Activated CD4-positive, alpha-beta memory T cell treated with anti-CD3 and anti-CD28 coated beads for 36 hours (primary cell): ENCODE measurements around the gene CAMK1D. TPM values are rescaled to one million over a fixed set of nuclear protein-coding genes. Genes with fewer than 3 reads are reported as not detected.
A peak's percentile ranks its signal among the peaks of the same experiment; 100 is the strongest.

ENCODE experiments used
- CTCF ChIA-PET: fragments of 350-600 bp; sonication (Branson Sonifier 250); formaldehyde crosslinking; loops from one replicate; lab custom pipeline; 2021; ENCODE audit warnings: antibody characterized with exemption, inconsistent platforms; lab: Charles Lee
- POLR2A ChIA-PET: fragments of 350-600 bp; sonication (Branson Sonifier 250); formaldehyde crosslinking; loops from one replicate; lab custom pipeline; 2021; ENCODE audit warnings: antibody characterized with exemption; lab: Charles Lee
- DNase-seq: peaks from one replicate; pipeline ENCODE4 v3.0.0-alpha.2; 2020
- H3K27ac Mint-ChIP-seq: one replicate; pipeline ENCODE4 v1.8.0; 2021; ENCODE audit warnings: mixed read lengths
- H3K27me3 Mint-ChIP-seq: one replicate; pipeline ENCODE4 v1.8.0; 2021; ENCODE audit warnings: mixed read lengths
- H3K36me3 Mint-ChIP-seq: one replicate; pipeline ENCODE4 v1.8.0; 2021; ENCODE audit warnings: mixed read lengths
- H3K4me1 Mint-ChIP-seq: one replicate; pipeline ENCODE4 v1.8.0; 2021; ENCODE audit warnings: low read depth, mixed read lengths
- H3K4me3 Mint-ChIP-seq: one replicate; pipeline ENCODE4 v1.8.0; 2021; ENCODE audit warnings: mild to moderate bottlenecking, mixed read lengths
- H3K9me3 Mint-ChIP-seq: one replicate; pipeline ENCODE4 v1.8.0; 2021; ENCODE audit warnings: mixed read lengths
- intact Hi-C: fragments of 100-400 bp; cut with micrococcal nuclease; formaldehyde crosslinking; loops from one replicate; pipeline ENCODE4 v1.15.1; 2023
- total RNA-seq, 2 experiments: library from RNA; stranded (reverse); gene quantifications; one replicate each; pipeline ENCODE4 v1.2.3, GENCODE V29; 2021

CAMK1D gene
- total RNA-seq, 2 experiments from 2014 or later: 17.7 to 17.9 TPM

DNA sequence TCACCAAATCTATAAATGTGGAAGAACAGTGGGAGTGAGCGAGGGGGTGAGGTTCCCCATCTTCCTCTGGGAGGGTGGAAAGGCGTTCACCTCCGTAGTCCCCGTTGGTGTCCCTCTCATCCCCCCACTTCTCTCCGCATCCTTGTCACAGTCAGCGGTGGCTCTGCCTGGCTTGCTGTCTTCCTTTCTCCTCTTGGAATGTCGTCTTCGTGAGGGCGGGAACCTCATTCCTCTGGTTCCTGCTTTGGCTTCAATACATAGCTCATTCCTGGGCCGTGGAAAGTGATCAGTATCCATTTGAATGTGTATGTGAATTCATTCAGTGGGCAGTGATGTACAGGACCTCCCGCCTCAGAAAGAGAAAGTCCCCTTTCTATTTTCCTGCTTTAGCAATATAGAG, 289.4 kb downstream of the CAMK1D start:
- DNase-seq: no peak
- H3K4me1 Mint-ChIP-seq: peaks cover 41% of the 10 kb centered on the region
- intact Hi-C loops: no loop called here
- CTCF ChIA-PET: interaction anchor here (1.1 to 2.8 kb wide), 2 partner anchors 18 to 56 kb away, joined by 3 to 16 read pairs; no protein-coding TSS in a partner anchor
- H3K4me3 Mint-ChIP-seq: no peak overlapping the region
- H3K36me3 Mint-ChIP-seq: no peaks in the 10 kb centered on the region
- POLR2A ChIA-PET: interaction anchor here (0.6 to 0.9 kb wide), 2 partner anchors 9 to 32 kb away, joined by 4 read pairs; no protein-coding TSS in a partner anchor
- H3K27me3 Mint-ChIP-seq: no peaks in the 10 kb centered on the region
- H3K27ac Mint-ChIP-seq: no peak overlapping the region
- H3K9me3 Mint-ChIP-seq: no peaks in the 10 kb centered on the region

DNA sequence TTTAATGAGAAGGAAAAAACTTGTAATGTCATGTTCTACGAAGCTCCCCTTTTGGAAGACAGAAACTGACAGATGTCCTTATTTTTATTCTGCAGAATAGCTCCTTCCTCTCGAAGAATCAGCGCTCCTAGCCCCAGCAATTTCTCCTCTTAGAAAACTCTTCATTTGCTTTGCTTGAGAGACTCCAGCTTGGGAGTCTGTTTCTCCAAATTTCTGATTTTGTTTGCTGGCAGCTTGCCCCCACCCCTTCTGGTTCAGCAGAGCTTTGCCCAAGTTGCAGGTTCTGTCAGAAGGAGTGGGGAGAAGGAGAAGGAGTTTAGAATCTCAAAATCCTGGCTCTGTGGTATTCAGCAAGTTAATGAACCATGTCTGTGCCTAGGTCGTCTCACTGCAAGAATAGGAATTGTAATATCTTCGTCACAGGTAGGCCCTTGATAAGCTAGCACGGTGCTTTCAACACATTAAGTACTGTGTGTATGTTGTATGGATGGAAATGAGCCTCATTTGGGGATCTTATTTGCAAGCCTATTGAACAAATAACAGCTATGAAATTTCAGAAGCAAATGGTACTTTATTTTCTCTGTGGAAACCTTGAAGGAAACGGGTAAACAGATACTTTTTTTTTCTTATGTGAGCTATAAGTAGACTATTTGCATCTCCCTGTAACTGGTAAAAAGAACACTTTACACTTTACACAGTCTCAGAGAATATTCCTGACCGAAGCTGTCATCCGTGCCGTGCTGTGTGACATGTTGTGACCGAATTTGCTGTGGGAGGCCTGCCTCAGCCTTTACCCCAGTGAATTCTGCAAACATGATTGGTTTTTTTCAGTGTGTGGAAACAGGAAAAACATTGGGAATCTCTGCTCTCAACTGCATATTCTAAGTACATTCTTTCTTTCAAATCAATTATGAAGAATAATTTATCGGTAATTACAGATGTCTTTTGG, 290.9 kb downstream of the CAMK1D start:
- Mint-ChIP-seq H3K27ac (no peak overlapping the region), H3K4me3 (no peak overlapping the region), H3K9me3 (no peaks in the 10 kb centered on the region), H3K27me3 (no peaks in the 10 kb centered on the region), H3K36me3 (no peaks in the 10 kb centered on the region), H3K4me1 (peaks cover 41% of the 10 kb centered on the region)
- ChIA-PET CTCF (interaction anchor here (1.0 to 2.8 kb wide), 3 partner anchors 13 to 425 kb away, joined by 3 to 16 read pairs (median 4); no protein-coding TSS in a partner anchor), POLR2A (no interaction called here)
- intact Hi-C loops: no loop called here
- no peak for DNase-seq

DNA sequence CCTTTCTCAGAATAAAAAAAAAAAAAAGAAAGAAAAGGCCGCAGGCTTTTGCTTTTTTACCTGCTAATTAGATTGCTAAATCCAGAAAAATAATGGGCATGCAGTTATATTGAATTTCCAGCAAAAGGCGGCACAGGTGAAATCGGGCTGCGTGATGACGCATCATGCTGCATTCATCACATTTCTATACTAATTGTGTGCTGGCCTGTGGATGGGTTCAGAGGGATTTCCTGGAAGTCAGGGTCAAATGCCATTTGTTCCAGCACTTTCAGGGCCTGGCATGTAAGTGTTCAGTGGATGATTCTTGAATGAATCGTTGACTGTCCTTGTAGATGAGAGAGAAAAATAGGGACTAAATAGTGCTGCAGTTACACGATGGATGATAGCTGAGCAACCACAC, 292.7 kb downstream of the CAMK1D start:
- peaks cover 32% of the 10 kb centered on the region for H3K4me1 Mint-ChIP-seq
- intact Hi-C loops: no loop called here
- H3K9me3 Mint-ChIP-seq: no peaks in the 10 kb centered on the region
- no peak overlapping the region for H3K27ac Mint-ChIP-seq
- H3K4me3 Mint-ChIP-seq: no peak overlapping the region
- no peak for DNase-seq
- H3K27me3 Mint-ChIP-seq: no peaks in the 10 kb centered on the region
- POLR2A ChIA-PET: no interaction called here
- H3K36me3 Mint-ChIP-seq: no peaks in the 10 kb centered on the region
- CTCF ChIA-PET: no interaction called here

DNA sequence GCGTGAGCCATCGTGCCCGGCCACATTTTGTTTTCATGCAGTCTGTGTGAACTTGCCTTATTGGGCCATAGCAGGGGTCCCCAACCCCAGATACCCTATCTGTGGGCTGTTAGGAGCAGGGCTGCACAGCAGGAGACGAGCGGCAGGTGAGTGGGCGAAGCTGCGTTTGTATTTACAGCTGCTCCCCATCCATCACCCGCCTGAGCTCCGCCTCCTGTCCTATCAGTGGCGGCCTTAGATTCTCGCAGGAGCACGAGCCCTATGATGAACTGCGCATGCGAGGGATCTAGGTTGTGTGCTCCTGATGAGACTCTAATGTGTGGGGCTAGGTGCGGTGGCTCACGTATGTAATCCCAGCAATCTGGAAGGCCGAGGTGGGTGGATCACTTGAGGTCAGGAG, 293.9 kb downstream of the CAMK1D start:
- Mint-ChIP-seq H3K27ac (no peak overlapping the region), H3K4me1 (peaks cover 24% of the 10 kb centered on the region), H3K27me3 (no peaks in the 10 kb centered on the region), H3K36me3 (no peaks in the 10 kb centered on the region), H3K9me3 (no peaks in the 10 kb centered on the region), H3K4me3 (no peak overlapping the region)
- POLR2A ChIA-PET: interaction anchor here (0.9 kb wide), 1 partner anchor 310 kb away, joined by 4 read pairs; no protein-coding TSS in a partner anchor
- DNase-seq: no peak
- intact Hi-C loops: no loop called here
- CTCF ChIA-PET: interaction anchor here (5.6 kb wide), 1 partner anchor 13 kb away, joined by 39 read pairs; no protein-coding TSS in a partner anchor

DNA sequence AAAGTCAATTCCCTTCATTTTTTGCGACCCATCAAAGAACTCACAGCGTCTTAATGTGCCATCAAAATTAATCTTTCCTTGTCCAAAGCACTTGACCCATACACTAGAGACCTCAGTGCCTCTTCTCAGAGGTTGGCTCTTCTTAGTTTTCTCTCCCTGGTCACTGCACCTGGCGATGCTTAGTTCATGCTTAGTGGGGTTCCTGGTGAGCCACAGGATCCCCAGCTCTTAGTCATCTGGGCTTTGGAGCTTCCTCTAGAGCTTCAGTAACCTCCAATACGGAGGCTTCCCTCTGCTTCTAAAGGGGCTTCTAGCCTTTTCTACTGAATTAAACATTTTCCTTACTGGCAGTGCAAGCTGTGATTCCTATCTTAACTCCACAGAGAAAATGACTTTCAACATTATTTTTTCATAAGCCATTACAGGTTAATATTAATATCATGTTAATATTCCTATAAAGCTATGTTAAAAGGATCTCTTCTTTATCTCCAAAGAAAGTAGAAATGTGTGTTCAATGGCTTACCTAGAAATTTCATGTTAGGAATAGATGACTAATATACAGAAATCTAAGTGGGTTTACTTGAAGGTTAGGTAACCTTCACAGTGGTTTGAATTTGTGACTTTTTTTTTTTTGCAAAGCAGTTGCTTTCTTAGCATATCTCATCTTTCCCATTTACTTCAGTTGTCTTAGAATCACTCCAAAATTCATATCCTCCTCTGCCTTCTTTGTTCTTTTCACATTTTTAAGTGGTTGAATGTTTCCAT, 295.2 kb downstream of the CAMK1D start:
- Mint-ChIP-seq H3K27me3 (no peaks in the 10 kb centered on the region), H3K4me3 (no peak overlapping the region), H3K4me1 (peaks cover 22% of the 10 kb centered on the region), H3K36me3 (no peaks in the 10 kb centered on the region), H3K9me3 (no peaks in the 10 kb centered on the region), H3K27ac (peak overlapping the region; percentile 48)
- CTCF ChIA-PET: interaction anchor here (1.2 to 5.6 kb wide), 2 partner anchors 12 to 66 kb away, joined by 3 to 39 read pairs; no protein-coding TSS in a partner anchor
- POLR2A ChIA-PET: interaction anchor here (0.6 to 0.9 kb wide), 2 partner anchors 78 to 311 kb away, joined by 3 to 4 read pairs; no protein-coding TSS in a partner anchor
- intact Hi-C loops: no loop called here
- peak; percentile 31 for DNase-seq

DNA sequence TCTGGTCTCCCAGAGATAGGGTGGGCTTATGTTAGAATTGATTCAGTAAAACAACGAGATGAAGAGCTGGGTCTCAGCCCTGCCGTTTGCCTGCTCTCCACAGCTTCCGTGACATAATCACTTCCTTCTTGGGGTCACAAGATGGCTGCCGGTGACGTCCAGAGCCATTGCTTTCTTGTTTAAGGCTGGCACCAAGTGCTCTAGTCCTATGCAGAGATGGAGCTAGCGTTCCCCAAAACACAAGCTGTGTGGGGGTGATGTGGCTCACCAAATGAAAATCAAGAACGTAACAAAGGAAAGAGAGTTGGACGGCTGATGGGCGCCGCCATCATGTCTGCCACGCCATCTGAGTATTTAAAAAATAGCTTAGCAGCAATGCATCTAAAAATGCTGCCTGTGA, 296.1 kb downstream of the CAMK1D start:
- intact Hi-C loops: no loop called here

DNA sequence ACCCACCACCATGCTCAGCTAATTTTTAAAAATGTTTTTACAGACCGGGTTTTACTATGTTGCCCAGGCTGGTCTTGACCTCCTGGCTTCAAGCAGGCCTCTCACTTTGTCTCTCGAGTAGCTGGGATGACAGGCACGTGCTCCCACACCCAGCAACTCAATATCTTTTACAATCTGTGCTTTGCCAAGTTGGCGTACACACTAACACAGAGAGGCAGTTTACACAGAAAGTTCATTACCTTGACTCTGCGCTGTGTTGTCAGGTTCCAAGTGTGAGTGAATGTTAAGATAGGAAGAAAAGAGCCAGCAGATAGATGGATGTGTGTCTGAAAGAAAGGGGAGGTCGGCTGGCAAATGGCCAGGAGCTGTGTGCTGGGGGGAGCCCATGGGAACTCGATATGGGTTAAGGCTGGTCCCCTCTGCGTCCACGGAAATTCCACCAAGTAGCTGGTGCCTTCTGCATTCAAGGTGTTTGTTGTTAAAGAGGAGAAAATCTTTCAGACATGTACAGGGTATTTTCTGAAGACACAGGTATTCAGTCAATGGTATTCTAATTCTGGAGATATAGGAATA, 299.8 kb downstream of the CAMK1D start:
- Mint-ChIP-seq H3K27ac (no peak overlapping the region), H3K36me3 (peaks cover 2% of the 10 kb centered on the region), H3K9me3 (peaks cover 8% of the 10 kb centered on the region), H3K4me3 (no peak overlapping the region), H3K4me1 (peaks cover 23% of the 10 kb centered on the region), H3K27me3 (no peaks in the 10 kb centered on the region)
- ChIA-PET POLR2A (no interaction called here), CTCF (interaction anchor here (5.6 kb wide), 1 partner anchor 8 kb away, joined by 39 read pairs; no protein-coding TSS in a partner anchor)
- no peak for DNase-seq
- intact Hi-C loops: no loop called here

More for the DNA sequence above, 296.1 kb downstream of the CAMK1D start:
- no peaks in the 10 kb centered on the region for H3K27me3 Mint-ChIP-seq
- ChIA-PET CTCF (interaction anchor here (1.3 to 5.6 kb wide), 3 partner anchors 11 to 431 kb away, joined by 3 to 39 read pairs (median 3); no protein-coding TSS in a partner anchor), POLR2A (no interaction called here)
- peaks cover 2% of the 10 kb centered on the region for H3K36me3 Mint-ChIP-seq
- no peak for DNase-seq
- no peak overlapping the region for H3K27ac Mint-ChIP-seq
- peaks cover 22% of the 10 kb centered on the region for H3K4me1 Mint-ChIP-seq
- no peaks in the 10 kb centered on the region for H3K9me3 Mint-ChIP-seq
- H3K4me3 Mint-ChIP-seq: no peak overlapping the region

DNA sequence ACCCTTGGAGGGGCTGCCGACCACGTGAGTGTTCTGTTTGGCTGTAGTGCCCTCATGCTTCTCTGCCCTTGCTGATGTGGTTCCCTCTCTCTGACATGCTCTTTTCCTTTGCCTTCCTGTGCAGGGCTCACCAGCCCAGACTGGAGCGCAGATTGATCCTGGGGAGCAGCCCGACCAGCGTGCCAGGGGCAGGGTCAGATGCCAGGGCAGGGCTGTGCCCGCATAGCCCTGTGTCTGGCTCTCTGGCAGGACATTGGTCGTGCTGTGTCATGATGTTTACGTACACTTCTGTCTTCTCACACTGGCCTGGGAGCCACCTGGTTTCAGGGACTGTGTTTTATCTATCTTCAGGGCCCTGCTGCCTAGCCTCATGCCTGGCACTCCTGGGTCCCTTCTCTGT, 300.8 kb downstream of the CAMK1D start:
- ChIA-PET POLR2A (no interaction called here), CTCF (no interaction called here)
- H3K36me3 Mint-ChIP-seq: peaks cover 2% of the 10 kb centered on the region
- intact Hi-C loops: no loop called here
- no peak overlapping the region for H3K27ac Mint-ChIP-seq
- no peak overlapping the region for H3K4me3 Mint-ChIP-seq
- no peak for DNase-seq
- no peaks in the 10 kb centered on the region for H3K27me3 Mint-ChIP-seq
- peaks cover 12% of the 10 kb centered on the region for H3K9me3 Mint-ChIP-seq
- H3K4me1 Mint-ChIP-seq: peaks cover 15% of the 10 kb centered on the region

DNA sequence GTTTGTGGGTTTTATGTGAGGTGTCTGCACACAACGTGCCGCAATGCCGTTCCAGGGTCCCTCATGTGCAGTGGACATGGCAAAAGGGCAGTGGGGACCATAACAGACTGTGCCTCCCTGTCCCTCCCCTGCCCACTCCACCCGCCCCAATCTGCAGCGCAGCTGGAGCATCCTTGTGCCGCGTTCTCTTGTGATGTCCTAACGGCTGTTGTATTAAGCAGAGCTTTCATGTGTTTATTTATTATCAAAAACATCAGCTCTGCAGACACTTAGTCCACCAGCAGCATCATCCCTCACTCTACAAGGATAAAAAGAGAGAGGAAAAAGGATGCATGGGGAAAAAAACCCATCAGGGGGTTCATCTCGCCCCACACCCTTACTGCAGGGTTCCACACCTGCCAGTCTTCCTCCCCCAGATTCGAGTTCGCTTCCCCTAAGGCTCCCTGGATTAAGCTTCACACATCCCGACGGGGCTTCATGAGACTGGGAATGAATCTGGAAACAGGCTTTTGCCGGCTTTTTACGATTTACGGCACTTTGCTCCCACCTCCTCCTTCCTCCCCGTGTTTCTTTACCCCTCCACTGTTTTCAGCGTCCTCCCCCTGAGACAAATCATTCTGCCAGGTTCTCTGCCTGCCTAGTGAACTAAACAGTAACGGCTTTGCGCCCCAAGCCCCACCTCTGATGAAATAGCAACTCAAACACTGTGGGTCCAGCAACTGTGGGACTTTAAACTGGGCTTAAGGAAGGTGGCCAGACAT, 301.4 kb downstream of the CAMK1D start:
- CTCF ChIA-PET: no interaction called here
- intact Hi-C loops: no loop called here
- peaks cover 2% of the 10 kb centered on the region for H3K36me3 Mint-ChIP-seq
- H3K27ac Mint-ChIP-seq: no peak overlapping the region
- no peak overlapping the region for H3K4me3 Mint-ChIP-seq
- DNase-seq: no peak
- POLR2A ChIA-PET: interaction anchor here (0.9 kb wide), 1 partner anchor 21 kb away, joined by 3 read pairs; no protein-coding TSS in a partner anchor
- peaks cover 13% of the 10 kb centered on the region for H3K9me3 Mint-ChIP-seq
- no peaks in the 10 kb centered on the region for H3K27me3 Mint-ChIP-seq
- H3K4me1 Mint-ChIP-seq: peaks cover 13% of the 10 kb centered on the region

DNA sequence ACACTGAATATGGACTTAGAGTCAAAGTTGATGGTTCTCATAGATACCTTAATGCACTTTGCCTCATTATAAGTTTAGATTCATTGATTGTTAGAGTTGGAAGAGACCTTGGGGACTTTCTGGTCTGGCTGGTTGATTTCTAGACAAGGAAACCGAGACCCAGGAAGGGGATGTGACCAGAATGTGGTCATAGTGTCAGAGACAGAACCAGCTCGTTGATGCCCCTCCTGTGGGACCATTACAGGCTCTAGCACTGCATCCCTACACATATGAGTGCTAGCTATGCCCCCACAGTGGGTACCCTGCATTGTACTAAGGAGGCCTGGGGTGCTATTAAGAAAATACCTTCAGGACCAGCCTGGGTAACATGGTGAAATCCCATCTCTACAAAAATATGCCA, 306.6 kb downstream of the CAMK1D start:
- no peaks in the 10 kb centered on the region for H3K27me3 Mint-ChIP-seq
- no peak overlapping the region for H3K27ac Mint-ChIP-seq
- no peak for DNase-seq
- CTCF ChIA-PET: interaction anchor here (0.6 to 4.8 kb wide), 65 partner anchors 9 to 605 kb away, joined by 3 to 79 read pairs (median 4); partner anchors contain the start of genes CDC123 and NUDT5
- intact Hi-C loops: loop anchor here (1.0 to 5.0 kb wide), 5 partner anchors 55 to 414 kb away; no protein-coding TSS in a partner anchor
- peaks cover 29% of the 10 kb centered on the region for H3K4me1 Mint-ChIP-seq
- no peak overlapping the region for H3K4me3 Mint-ChIP-seq
- no peaks in the 10 kb centered on the region for H3K36me3 Mint-ChIP-seq
- H3K9me3 Mint-ChIP-seq: peaks cover 13% of the 10 kb centered on the region
- POLR2A ChIA-PET: interaction anchor here (0.5 to 1.5 kb wide), 5 partner anchors 27 to 392 kb away, joined by 3 to 5 read pairs (median 3); no protein-coding TSS in a partner anchor
